Stimulated activated naive CD8-positive, alpha-beta T cell treated with anti-CD3 and anti-CD28 coated beads, Interleukin-15, amount 100 ng/mL, for 72 hours (primary cell): ENCODE results near the gene SSRP1.
A peak's percentile ranks its signal among the peaks of the same experiment; 100 is the strongest.
"Not testable (repeated sequence)": the region's sequence is repeated elsewhere in the genome, so short reads cannot be mapped to it uniquely, and the experiment has no call there.

Source experiments
- ATAC-seq: fragments of 150-1000 bp; cut with Tn5 transposase; 2 replicates; pipeline ENCODE4 v1.10.0; 2021; ENCODE audit warnings: mild to moderate bottlenecking, moderate library complexity
- DNase-seq, 2 donors: peaks; one replicate each; pipeline ENCODE4 v3.0.0; 2021 to 2022
- H3K27ac Mint-ChIP-seq, 2 donors: one replicate each; pipeline ENCODE4 v1.8.0; 2022; ENCODE audit warnings: mild to moderate bottlenecking in 2 of 2, mixed read lengths in 2 of 2, moderate library complexity in 2 of 2
- H3K27me3 Mint-ChIP-seq: one replicate; pipeline ENCODE4 v1.8.0; 2022; ENCODE audit warnings: mixed read lengths
- H3K4me1 Mint-ChIP-seq: one replicate; pipeline ENCODE4 v1.8.0; 2022; ENCODE audit warnings: mild to moderate bottlenecking, mixed read lengths
- H3K4me3 Mint-ChIP-seq, 2 donors: one replicate each; pipeline ENCODE4 v1.8.0; 2022; ENCODE audit warnings: mild to moderate bottlenecking in 2 of 2, mixed read lengths in 2 of 2, moderate library complexity in 1 of 2
- H3K9me3 Mint-ChIP-seq, 2 donors: one replicate each; pipeline ENCODE4 v1.8.0; 2022; ENCODE audit warnings: mixed read lengths in 2 of 2

Gene SSRP1

GRCh38 chr11:57349491-57350274, 14.0 kb upstream of the SSRP1 start:
- H3K9me3 Mint-ChIP-seq: peaks cover 5 to 6% of the 10 kb centered on the region in 2 donors
- no peak overlapping the region for H3K4me3 Mint-ChIP-seq
- H3K27ac Mint-ChIP-seq: no peak overlapping the region
- peaks cover 13% of the 10 kb centered on the region for H3K4me1 Mint-ChIP-seq
- peak; percentile 52 to 58 for DNase-seq
- ATAC-seq: peak; percentile 58
- peaks cover 20% of the 10 kb centered on the region for H3K27me3 Mint-ChIP-seq

DNA sequence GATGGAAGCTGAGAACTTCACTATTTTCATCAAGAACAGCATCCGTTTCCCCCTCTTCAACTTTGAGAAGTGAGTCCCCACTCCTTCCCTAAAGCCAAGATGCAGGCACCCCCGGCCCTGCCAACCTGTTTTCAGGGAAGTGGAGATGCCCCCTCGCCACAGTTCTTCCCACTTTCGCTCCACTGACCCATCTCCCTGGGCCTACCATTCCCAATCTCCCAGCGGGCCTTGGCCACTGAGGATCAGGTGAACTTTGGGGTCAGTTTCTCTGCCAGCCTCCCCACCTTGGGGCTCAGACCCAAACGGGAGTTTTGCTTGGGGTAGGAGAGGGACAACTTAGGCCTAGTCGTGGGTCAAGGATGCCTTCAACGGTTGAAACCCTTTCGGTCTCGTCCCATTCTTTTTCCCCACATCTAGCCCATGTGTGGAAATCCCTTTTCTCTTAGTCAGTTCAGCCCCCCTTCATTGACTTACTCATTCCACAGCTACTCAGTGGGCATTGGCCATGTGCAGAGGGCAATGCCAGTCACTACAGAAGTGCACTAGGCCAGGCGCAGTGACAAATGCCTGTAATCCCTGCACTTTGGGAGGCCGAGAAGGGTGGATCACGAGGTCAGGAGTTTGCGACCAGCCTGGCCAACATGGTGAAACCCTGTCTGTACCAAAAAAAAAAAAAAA, 13.1 kb upstream of the SSRP1 start:
- peaks cover 5 to 6% of the 10 kb centered on the region in 2 donors for H3K9me3 Mint-ChIP-seq
- peaks cover 14% of the 10 kb centered on the region for H3K27me3 Mint-ChIP-seq
- DNase-seq: no peak
- no peak overlapping the region for H3K4me3 Mint-ChIP-seq
- H3K4me1 Mint-ChIP-seq: peaks cover 13% of the 10 kb centered on the region
- no peak for ATAC-seq
- H3K27ac Mint-ChIP-seq: no peak overlapping the region

DNA sequence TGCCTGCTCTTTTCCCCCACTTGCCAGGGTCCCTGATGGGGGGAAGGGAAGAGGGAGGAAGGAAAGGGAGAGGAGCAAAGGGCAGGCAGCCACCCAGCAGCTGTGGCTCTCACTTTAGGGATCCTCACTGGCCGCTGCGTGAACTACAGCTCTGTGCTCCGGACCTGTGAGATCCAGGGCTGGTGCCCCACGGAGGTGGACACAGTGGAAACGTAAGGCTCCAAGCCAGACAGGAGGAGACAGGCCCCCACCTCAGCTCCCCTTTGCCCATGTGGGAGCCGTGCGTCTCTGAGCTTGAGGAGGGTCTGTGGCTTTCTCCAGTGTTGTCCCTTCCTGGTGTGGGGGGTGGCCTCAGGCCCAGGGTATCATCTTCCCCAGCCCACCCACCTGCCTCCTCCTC, 12.4 kb upstream of the SSRP1 start:
- no peak for DNase-seq
- Mint-ChIP-seq H3K27me3 (peaks cover 12% of the 10 kb centered on the region), H3K27ac (no peak overlapping the region), H3K4me1 (peaks cover 13% of the 10 kb centered on the region), H3K4me3 (no peak overlapping the region), H3K9me3 (peaks cover 5 to 6% of the 10 kb centered on the region in 2 donors)
- ATAC-seq: peak; percentile 14

DNA sequence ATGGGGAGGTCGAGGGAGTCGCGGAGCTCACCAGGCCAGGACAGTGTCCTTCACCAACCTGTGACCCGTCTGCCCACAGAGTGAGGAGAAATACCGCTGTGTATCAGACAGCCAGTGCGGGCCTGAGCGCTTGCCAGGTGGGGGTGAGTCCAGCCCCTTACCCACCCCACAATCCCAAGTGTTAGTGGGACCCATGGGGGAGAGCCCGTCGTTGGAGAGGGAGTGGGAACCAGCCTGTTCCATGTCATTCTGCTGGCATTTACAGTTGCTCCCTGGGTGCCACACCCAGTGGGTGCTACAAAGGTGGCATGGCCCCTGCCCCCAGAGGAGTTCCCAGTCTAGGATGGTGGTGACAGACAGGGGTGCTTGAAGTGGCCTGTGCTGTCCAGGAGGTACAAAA, 11.6 kb upstream of the SSRP1 start:
- ATAC-seq: peak; percentile 24
- H3K27ac Mint-ChIP-seq: peak overlapping the region in 1 of 2 donors; percentile 91

GRCh38 chr11:57345555-57346211, 10.0 kb upstream of the SSRP1 start:
- DNase-seq (peak; percentile 45 to 60), ATAC-seq (peak; percentile 60)
- Mint-ChIP-seq H3K4me1 (peaks cover 17% of the 10 kb centered on the region), H3K27me3 (peaks cover 11% of the 10 kb centered on the region), H3K9me3 (no peaks in the 10 kb centered on the region), H3K4me3 (no peak overlapping the region), H3K27ac (no peak overlapping the region)

More for the DNA sequence above, 11.6 kb upstream of the SSRP1 start:
- no peak for DNase-seq
- Mint-ChIP-seq H3K27me3 (peaks cover 8% of the 10 kb centered on the region), H3K4me3 (no peak overlapping the region), H3K4me1 (peaks cover 13% of the 10 kb centered on the region), H3K9me3 (peaks cover 5 to 6% of the 10 kb centered on the region in 2 donors)

DNA sequence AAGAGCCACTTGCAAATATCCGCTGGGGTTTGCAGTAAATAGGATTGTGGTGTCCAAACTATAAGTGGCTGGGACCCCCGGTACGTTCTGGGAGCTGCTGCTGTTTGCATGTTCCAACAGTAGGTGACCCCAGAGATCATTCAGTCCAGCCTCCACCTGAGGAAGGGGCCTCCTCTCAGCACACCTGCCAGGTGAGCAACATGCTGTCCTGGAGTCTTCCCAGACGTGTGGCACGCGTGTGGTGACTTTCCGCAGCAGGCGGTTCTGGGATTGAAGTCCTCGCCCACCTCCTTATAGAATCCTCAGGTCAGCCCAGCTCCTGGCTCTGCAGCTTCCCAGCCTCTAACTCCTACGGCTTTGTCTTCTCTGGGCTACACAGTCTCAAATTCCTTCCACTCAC, 9.1 kb upstream of the SSRP1 start:
- Mint-ChIP-seq H3K4me1 (peaks cover 24% of the 10 kb centered on the region), H3K9me3 (no peaks in the 10 kb centered on the region), H3K4me3 (no peak overlapping the region), H3K27ac (no peak overlapping the region), H3K27me3 (peaks cover 16% of the 10 kb centered on the region)
- ATAC-seq (no peak), DNase-seq (no peak)

DNA sequence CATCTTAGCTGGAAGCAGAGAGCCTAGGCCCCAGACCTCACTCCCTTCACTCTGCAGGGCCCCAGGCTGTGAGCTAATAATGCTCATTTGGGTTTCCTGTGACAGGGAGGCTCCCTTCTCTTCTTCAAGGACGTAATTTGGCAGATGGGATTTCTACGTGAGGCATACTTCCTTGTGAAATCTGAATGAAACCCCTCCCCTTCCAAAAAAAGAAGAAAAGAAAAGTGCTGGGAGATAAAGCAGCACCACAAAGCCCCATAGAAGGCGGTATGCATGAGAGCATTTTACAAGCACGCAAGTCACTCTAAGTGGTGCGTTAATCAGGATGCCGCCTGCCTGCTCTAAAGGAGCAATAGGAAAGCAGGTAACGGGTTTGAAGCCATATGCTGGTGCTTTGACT, 8.1 kb upstream of the SSRP1 start:
- no peak for ATAC-seq
- peaks cover 24% of the 10 kb centered on the region for H3K4me1 Mint-ChIP-seq
- no peak overlapping the region for H3K27ac Mint-ChIP-seq

GRCh38 chr11:57342702-57343101, 7.0 kb upstream of the SSRP1 start:
- no peak overlapping the region for H3K27ac Mint-ChIP-seq
- peaks cover 23% of the 10 kb centered on the region for H3K4me1 Mint-ChIP-seq
- H3K9me3 Mint-ChIP-seq: no peaks in the 10 kb centered on the region
- H3K4me3 Mint-ChIP-seq: no peak overlapping the region
- peaks cover 13% of the 10 kb centered on the region for H3K27me3 Mint-ChIP-seq
- DNase-seq (no peak), ATAC-seq (no peak)

More for the DNA sequence above, 8.1 kb upstream of the SSRP1 start:
- DNase-seq: no peak
- H3K9me3 Mint-ChIP-seq: no peaks in the 10 kb centered on the region
- peaks cover 16% of the 10 kb centered on the region for H3K27me3 Mint-ChIP-seq
- no peak overlapping the region for H3K4me3 Mint-ChIP-seq

DNA sequence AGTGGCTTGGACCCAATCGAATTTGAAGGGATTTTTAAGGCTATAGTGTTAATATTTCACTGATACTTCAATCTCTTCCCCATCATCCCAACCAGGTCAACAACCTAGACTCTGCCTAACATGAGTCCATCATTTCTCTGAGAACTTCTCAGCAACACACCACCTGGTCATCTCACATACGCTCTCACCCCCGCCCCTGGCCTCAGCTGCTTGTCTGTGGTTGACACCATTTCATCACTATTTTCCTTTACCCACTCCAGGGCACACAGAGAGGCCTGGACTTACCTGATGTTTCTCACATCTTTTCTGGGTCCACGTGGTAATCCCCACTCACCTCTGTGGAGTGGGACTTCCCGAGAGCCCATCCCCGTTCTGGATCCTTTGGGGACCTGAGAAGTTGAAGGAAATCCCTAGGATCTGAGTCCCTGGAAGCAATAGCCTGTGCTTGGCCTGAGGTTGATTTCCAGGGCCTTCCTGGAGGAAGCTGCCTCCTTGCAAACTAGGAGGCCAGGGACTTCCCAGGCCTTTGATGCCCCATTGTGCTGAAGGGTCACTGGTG, 5.6 kb upstream of the SSRP1 start:
- Mint-ChIP-seq H3K27me3 (peaks cover 8% of the 10 kb centered on the region), H3K4me3 (no peak overlapping the region), H3K4me1 (peaks cover 24% of the 10 kb centered on the region), H3K9me3 (no peaks in the 10 kb centered on the region), H3K27ac (no peak overlapping the region)
- ATAC-seq (no peak), DNase-seq (no peak)

DNA sequence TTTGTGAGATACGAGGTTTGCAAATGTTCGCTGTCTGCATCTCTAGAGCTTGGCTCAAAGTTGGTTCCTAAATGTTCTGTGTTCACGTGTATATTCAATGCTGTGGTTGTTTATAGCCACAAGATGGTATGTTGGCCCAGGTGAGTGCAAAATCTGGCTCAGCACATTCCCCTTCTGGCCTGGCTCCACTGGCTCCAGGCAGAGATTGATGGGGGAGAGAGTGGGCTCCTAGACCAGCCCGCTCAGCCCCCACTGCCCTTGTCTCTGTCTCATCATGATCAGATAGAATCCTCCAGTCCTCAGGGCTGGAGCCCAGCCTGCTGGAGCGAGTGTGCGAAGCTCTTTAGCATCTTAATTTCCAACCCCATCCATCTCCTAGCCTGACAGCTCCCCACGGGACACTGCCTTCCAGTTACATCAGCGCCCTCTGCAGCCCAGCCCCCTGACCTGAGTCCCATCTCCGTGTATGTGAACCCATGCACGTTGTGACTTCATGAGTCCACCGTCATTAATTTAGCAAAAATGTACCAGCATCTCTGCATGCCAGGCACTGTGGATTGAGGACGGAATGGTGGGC, 4.4 kb upstream of the SSRP1 start:
- no peak overlapping the region for H3K27ac Mint-ChIP-seq

DNA sequence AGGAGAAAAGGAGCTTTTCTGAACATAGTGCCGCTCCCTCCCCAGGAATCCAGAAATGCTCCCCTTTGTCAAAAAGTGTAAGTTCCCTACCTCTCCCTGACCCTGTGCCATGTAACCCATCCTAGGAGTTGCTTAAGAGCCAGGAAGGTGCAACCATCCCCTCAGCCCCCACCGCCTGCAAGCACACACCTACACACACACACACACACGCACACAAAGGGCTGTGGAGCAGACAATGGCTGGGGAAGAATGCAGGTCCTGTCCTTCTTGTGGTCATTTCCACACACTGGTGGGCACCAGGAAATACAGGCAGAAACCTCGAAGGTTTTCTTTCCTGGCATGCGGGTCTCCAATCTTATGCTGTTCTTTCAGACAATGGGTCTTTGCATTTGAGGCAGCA, 3.6 kb upstream of the SSRP1 start:
- no peaks in the 10 kb centered on the region for H3K9me3 Mint-ChIP-seq
- no peak overlapping the region for H3K4me3 Mint-ChIP-seq
- H3K4me1 Mint-ChIP-seq: peaks cover 30% of the 10 kb centered on the region
- DNase-seq (no peak), ATAC-seq (no peak)
- H3K27me3 Mint-ChIP-seq: peaks cover 8% of the 10 kb centered on the region
- no peak overlapping the region for H3K27ac Mint-ChIP-seq

More for the DNA sequence above, 4.4 kb upstream of the SSRP1 start:
- peaks cover 22% of the 10 kb centered on the region for H3K4me1 Mint-ChIP-seq
- no peaks in the 10 kb centered on the region for H3K9me3 Mint-ChIP-seq
- no peak overlapping the region for H3K4me3 Mint-ChIP-seq
- peaks cover 8% of the 10 kb centered on the region for H3K27me3 Mint-ChIP-seq
- DNase-seq (no peak), ATAC-seq (no peak)

DNA sequence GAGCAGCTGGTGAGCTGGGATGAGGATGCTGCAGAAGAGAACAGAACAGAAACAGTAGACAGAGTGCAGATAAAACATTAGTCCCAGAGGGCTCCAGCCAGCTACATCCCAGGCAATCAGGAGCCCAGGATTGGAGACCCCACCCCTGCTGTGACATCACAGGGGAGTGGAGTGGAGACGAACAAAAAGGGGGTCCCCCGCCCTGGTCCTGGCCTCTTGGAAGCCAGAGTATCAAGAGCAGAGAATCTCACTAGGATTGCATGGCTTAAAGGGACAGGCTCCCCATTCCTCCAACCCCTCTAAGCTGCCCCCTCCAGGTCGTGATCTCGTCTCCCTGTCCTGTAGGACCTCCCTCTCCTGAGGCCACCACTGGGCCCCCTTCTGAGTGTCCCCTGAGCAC, 2.5 kb upstream of the SSRP1 start, which contains the start of gene P2RX3:
TSS of gene P2RX3 (plus strand) at position 211 of the 400 bp plus-strand sequence. CDS start 199 bp downstream, outside the sequence.
- no peak for ATAC-seq
- Mint-ChIP-seq H3K4me1 (peaks cover 42% of the 10 kb centered on the region), H3K27ac (peak within 1 kb of the TSS in 1 of 2 donors; percentile 6), H3K27me3 (peaks cover 8% of the 10 kb centered on the region), H3K4me3 (no peak within 1 kb of the TSS), H3K9me3 (no peaks in the 10 kb centered on the region)
- DNase-seq: no peak

DNA sequence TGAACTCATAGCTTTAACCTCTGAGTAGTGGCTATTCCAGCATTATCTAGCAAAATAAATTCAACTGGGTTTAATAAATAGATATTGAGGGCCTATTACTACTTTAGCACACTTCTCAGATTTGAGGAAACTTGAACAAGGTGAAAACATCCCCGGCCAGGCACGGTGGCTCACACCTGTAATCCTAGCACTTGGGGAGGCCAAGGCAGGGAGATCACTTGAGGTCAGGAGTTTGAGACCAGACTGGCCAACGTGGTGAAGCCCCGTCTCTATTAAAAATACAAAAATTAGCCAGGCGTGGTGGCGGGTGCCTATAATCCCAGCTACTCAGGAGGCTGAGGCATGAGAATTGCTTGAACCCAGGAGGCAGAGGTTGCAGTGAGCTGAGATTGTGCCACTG, 1.2 kb upstream of the SSRP1 start:
- not testable (repeated sequence) for DNase-seq

GRCh38 chr11:57336111-57336666, 497 bp upstream of the SSRP1 start:
- Mint-ChIP-seq H3K27ac (peak overlapping the region; percentile 98 to 100), H3K27me3 (peaks cover 8% of the 10 kb centered on the region), H3K4me3 (peak overlapping the region; percentile 97 to 100), H3K9me3 (no peaks in the 10 kb centered on the region), H3K4me1 (peaks cover 53% of the 10 kb centered on the region)
- DNase-seq (peak in 1 of 2 donors; percentile 34), ATAC-seq (peak; percentile 42)

More for the DNA sequence above, 1.2 kb upstream of the SSRP1 start:
- H3K9me3 Mint-ChIP-seq, ATAC-seq, H3K27ac Mint-ChIP-seq, H3K27me3 Mint-ChIP-seq, H3K4me3 Mint-ChIP-seq: not testable (repeated sequence)
- H3K4me1 Mint-ChIP-seq: peaks cover 49% of the 10 kb centered on the region

- H3K4me1 Mint-ChIP-seq: peaks cover 55% of the 10 kb centered on the region
- H3K9me3 Mint-ChIP-seq: no peaks in the 10 kb centered on the region
These were observed 709 bp downstream of the SSRP1 start for GRCh38 chr11:57335023-57335342.

More at GRCh38 chr11:57335023-57335342, 709 bp downstream of the SSRP1 start:
- ATAC-seq (no peak), DNase-seq (no peak)
- peak overlapping the region; percentile 97 to 100 for H3K4me3 Mint-ChIP-seq
- H3K27ac Mint-ChIP-seq: peak overlapping the region; percentile 98
- no peaks in the 10 kb centered on the region for H3K27me3 Mint-ChIP-seq
